Transverse colon (tissue), 4 donors: ENCODE measurements around the gene KCNQ1OT1. TPM values are rescaled to one million over a fixed set of nuclear protein-coding genes. Genes with fewer than 3 reads are reported as not detected.

Experiments
- DNase-seq: peaks from one replicate; pipeline ENCODE4 v3.0.0-alpha.2; 2019
- H3K27ac ChIP-seq, 4 donors: fragments of 200-600 bp; sonication (generic); 2 replicates each; pipeline ENCODE4 v1.5.1; 2016 to 2018; ENCODE audit warnings: inconsistent platforms in 4 of 4
- H3K27me3 ChIP-seq: fragments of 200-600 bp; sonication (generic); 2 replicates; pipeline ENCODE4 v1.5.1; 2017; ENCODE audit warnings: inconsistent platforms
- H3K36me3 ChIP-seq, 4 donors: fragments of 200-600 bp; sonication (generic); 2 replicates each; pipeline ENCODE4 v1.5.1; 2017 to 2019; ENCODE audit warnings: inconsistent platforms in 4 of 4
- H3K4me1 ChIP-seq, 4 donors: fragments of 200-600 bp; sonication (generic); 2 replicates each; pipeline ENCODE4 v1.5.1; 2017 to 2020; ENCODE audit warnings: inconsistent platforms in 4 of 4
- H3K4me3 ChIP-seq, 4 donors: fragments of 200-600 bp; sonication (generic); 1 replicate in 1 of 4; 2 replicates in 3 of 4; pipeline versions ENCODE4 v1.5.1 to v1.6.1; 2017 to 2019; ENCODE audit warnings: inconsistent platforms in 4 of 4
- H3K9me3 ChIP-seq, 2 donors: fragments of 200-600 bp; sonication (generic); 2 replicates each; pipeline ENCODE4 v1.5.1; 2017 to 2019; ENCODE audit warnings: inconsistent platforms in 2 of 2
- CTCF ChIP-seq, 5 experiments: fragments of 200-600 bp in 3 of 5; fragments of 450-650 bp in 2 of 5; sonication (generic) in 3 of 5; IDR thresholded peaks; 1 replicate in 2 of 5; 2 replicates in 3 of 5; pipeline ENCODE4 v1.5.1; 2016 to 2017; ENCODE audit warnings: antibody characterized with exemption in 5 of 5, inconsistent platforms in 3 of 5, mild to moderate bottlenecking in 2 of 5, moderate library complexity in 1 of 5
- EP300 ChIP-seq: sonication (generic); formaldehyde crosslinking; IDR thresholded peaks from one replicate; pipeline ENCODE4 v1.6.1; 2017; ENCODE audit warnings: antibody characterized with exemption, low read depth
- POLR2A ChIP-seq: fragments of 450-650 bp; IDR thresholded peaks from one replicate; pipeline ENCODE4 v1.6.1; 2016; ENCODE audit warnings: antibody characterized with exemption, mild to moderate bottlenecking, moderate library complexity
- POLR2AphosphoS5 ChIP-seq, 3 donors: sonication (generic); formaldehyde crosslinking; IDR thresholded peaks; one replicate each; pipeline ENCODE4 v1.6.1; 2016; ENCODE audit warnings: antibody characterized with exemption in 3 of 3
- WGBS, 2 donors: methylation state at CpG; one replicate each; pipeline ENCODE4 v1.1.5; 2018; ENCODE audit warnings: low coverage in 1 of 2; 5-methylcytosine and 5-hydroxymethylcytosine counted together
- in situ Hi-C, 4 donors: fragments of 200-750 bp; cut with MboI; loops; one replicate each; pipeline versions ENCODE4 v1.15.0 to v1.15.1; 2017; ENCODE audit warnings: low sequenced_read_pairs in 3 of 4, low pct_ligation_motif_present in 1 of 4, low pct_unique_long_range_greater_than_20kb in 1 of 4
- intact Hi-C: fragments of 100-400 bp; cut with DNase I; formaldehyde crosslinking; loops from one replicate; pipeline ENCODE4 v1.15.1; 2023; ENCODE audit warnings: low total_unique reads
- total RNA-seq, 4 donors: library from RNA; depleted of rRNA; stranded (reverse); fragments of >200 nt; gene quantifications; one replicate each; pipeline ENCODE4 v1.1.0, GENCODE V29; 2016

Gene KCNQ1OT1
- total RNA-seq, 4 donors from 2014 or later = 1.5 to 5.0 (median 1.9) TPM

- Histone ChIP-seq H3K9me3 (no peaks in the 10 kb centered on the region), H3K4me3 (no peak overlapping the region), H3K27ac (no peak overlapping the region), H3K36me3 (no peaks in the 10 kb centered on the region), H3K27me3 (no peaks in the 10 kb centered on the region), H3K4me1 (peaks cover 0 to 3% (median 0%) of the 10 kb centered on the region in 4 donors)
- TF ChIP-seq EP300 (no peak), POLR2A (no peak), POLR2AphosphoS5 (IDR thresholded peaks at IDR 0.05) (no peak), CTCF (IDR thresholded peaks at IDR 0.05) (no peak)
- in situ Hi-C loops = no loop called here
- no peak for DNase-seq
- intact Hi-C loops = no loop called here
- 80 to 100% methylated on average over 1 to 5 of the region's 6 CpGs for WGBS, 2 donors
These were observed 114.2 kb downstream of the KCNQ1OT1 start for GRCh38 chr11:2585566-2586086.

- intact Hi-C loops (no loop called here), in situ Hi-C loops (no loop called here)
- 93 to 100% methylated on average over 2 to 16 of the region's 18 CpGs for WGBS, 2 donors
- no peak for DNase-seq
- TF ChIP-seq POLR2AphosphoS5 (IDR thresholded peaks at IDR 0.05) = no peak
- TF ChIP-seq CTCF (IDR thresholded peaks at IDR 0.05) = no peak
- no peak for TF ChIP-seq EP300
- TF ChIP-seq POLR2A = no peak
- Histone ChIP-seq H3K9me3 (no peaks in the 10 kb centered on the region), H3K27ac (no peak overlapping the region), H3K4me3 (no peak overlapping the region), H3K27me3 (no peaks in the 10 kb centered on the region), H3K36me3 (no peaks in the 10 kb centered on the region), H3K4me1 (peaks cover 0 to 3% (median 0%) of the 10 kb centered on the region in 4 donors)
These were observed 114.8 kb downstream of the KCNQ1OT1 start for GRCh38 chr11:2584812-2585565.

- 67 to 80% methylated on average over 3 to 4 of the region's 4 CpGs for WGBS, 2 donors
- H3K4me3 ChIP-seq = no peak overlapping the region
- DNase-seq = no peak
- H3K27me3 ChIP-seq = no peaks in the 10 kb centered on the region
- in situ Hi-C loops = no loop called here
- H3K4me1 ChIP-seq = peaks cover 0 to 3% (median 0%) of the 10 kb centered on the region in 4 donors
- H3K27ac ChIP-seq = no peak overlapping the region
- TF ChIP-seq POLR2A (no peak), EP300 (no peak), CTCF (IDR thresholded peaks at IDR 0.05) (no peak), POLR2AphosphoS5 (IDR thresholded peaks at IDR 0.05) (no peak)
- no peaks in the 10 kb centered on the region for H3K36me3 ChIP-seq
- H3K9me3 ChIP-seq = no peaks in the 10 kb centered on the region
- intact Hi-C loops = no loop called here
These were observed 115.4 kb downstream of the KCNQ1OT1 start for GRCh38 chr11:2584434-2584811.

- no peaks in the 10 kb centered on the region for H3K9me3 ChIP-seq
- no peaks in the 10 kb centered on the region for H3K36me3 ChIP-seq
- no peaks in the 10 kb centered on the region for H3K4me1 ChIP-seq
- in situ Hi-C loops (no loop called here), intact Hi-C loops (no loop called here)
- H3K27ac ChIP-seq = no peak overlapping the region
- 70 to 90% methylated on average over 2 to 6 of the region's 6 CpGs for WGBS, 2 donors
- H3K27me3 ChIP-seq = no peaks in the 10 kb centered on the region
- TF ChIP-seq CTCF (IDR thresholded peaks at IDR 0.05) (no peak), POLR2AphosphoS5 (IDR thresholded peaks at IDR 0.05) (no peak), EP300 (no peak), POLR2A (no peak)
- DNase-seq = no peak
- no peak overlapping the region for H3K4me3 ChIP-seq
These were observed 116.2 kb downstream of the KCNQ1OT1 start for GRCh38 chr11:2583605-2583958.
